B cell (primary cell): ENCODE data around the gene FAM120AOS. TPM values are rescaled to one million over a fixed set of nuclear protein-coding genes. Genes with fewer than 3 reads are reported as not detected.

Source experiments
- ATAC-seq: fragments of 200-7000 bp; cut with Tn5 transposase; one replicate; pipeline ENCODE4 v1.10.0; 2021; ENCODE audit warnings: low read depth, mild to moderate bottlenecking, moderate number of reproducible peaks, moderate library complexity
- CTCF ChIA-PET: fragments of 350-600 bp; sonication (Branson Sonifier 250); formaldehyde crosslinking; loops from one replicate; lab custom pipeline; 2021; ENCODE audit warnings: antibody characterized with exemption, inconsistent platforms; lab: Charles Lee
- POLR2A ChIA-PET: fragments of 350-600 bp; sonication (Branson Sonifier 250); formaldehyde crosslinking; loops from one replicate; lab custom pipeline; 2021; ENCODE audit warnings: antibody characterized with exemption; lab: Charles Lee
- DNase-seq: peaks from one replicate; pipeline ENCODE4 v3.0.0; 2013
- H2AFZ ChIP-seq: 2 replicates; pipeline ENCODE4 v1.6.1; 2012; ENCODE audit warnings: mild to moderate bottlenecking, low read depth, low read length; ENCODE audit not compliant: insufficient read depth, poor library complexity, severe bottlenecking
- H3K27ac ChIP-seq, 2 donors: 1 replicate in 1 of 2; 2 replicates in 1 of 2; pipeline ENCODE4 v1.5.1; 2012 to 2013; ENCODE audit warnings: low read length in 2 of 2, mild to moderate bottlenecking in 2 of 2, moderate library complexity in 1 of 2
- H3K27me3 ChIP-seq, 4 experiments: fragments of 200-600 bp in 1 of 4; sonication (generic) in 1 of 4; replicated peaks in 1 of 4; 1 replicate in 2 of 4; 2 replicates in 2 of 4; pipeline versions ENCODE4 v1.6.1 to v1.7.0; 2013 to 2016; ENCODE audit warnings: low read length in 3 of 4, mild to moderate bottlenecking in 2 of 4, mixed read lengths in 1 of 4, moderate library complexity in 1 of 4; ENCODE audit not compliant: insufficient read depth in 4 of 4, control insufficient read depth in 3 of 4; ENCODE audit errors: control extremely low read depth in 1 of 4
- H3K36me3 ChIP-seq, 2 experiments: replicated peaks in 1 of 2; 1 replicate in 1 of 2; 2 replicates in 1 of 2; pipeline versions ENCODE4 v1.6.1 to v1.7.1; 2013; ENCODE audit warnings: low read length in 1 of 2; ENCODE audit not compliant: insufficient read depth in 2 of 2, control insufficient read depth in 1 of 2; ENCODE audit errors: control extremely low read depth in 1 of 2, extremely low read depth in 1 of 2
- H3K4me1 ChIP-seq, 2 donors: fragments of 200-600 bp in 1 of 2; sonication (generic) in 1 of 2; 1 replicate in 1 of 2; 2 replicates in 1 of 2; pipeline versions ENCODE4 v1.5.1 to v1.6.1; 2013 to 2017; ENCODE audit warnings: low read length in 2 of 2; ENCODE audit not compliant: control insufficient read depth in 2 of 2, insufficient read depth in 2 of 2
- H3K4me2 ChIP-seq: replicated peaks from 2 replicates; pipeline ENCODE3; 2012; ENCODE audit warnings: mild to moderate bottlenecking, low read depth, low read length; ENCODE audit not compliant: poor library complexity, severe bottlenecking
- H3K4me3 ChIP-seq, 5 experiments: fragments of 200-600 bp in 1 of 5; sonication (generic) in 1 of 5; 1 replicate in 3 of 5; 2 replicates in 2 of 5; pipeline versions ENCODE4 v1.5.1 to v1.7.0; 2011 to 2016; ENCODE audit warnings: low read length in 4 of 5, mild to moderate bottlenecking in 4 of 5, low read depth in 2 of 5, control low read depth in 1 of 5, moderate library complexity in 1 of 5; ENCODE audit not compliant: insufficient read depth in 1 of 5; ENCODE audit errors: control extremely low read depth in 1 of 5, extremely low read depth in 1 of 5
- H3K79me2 ChIP-seq: fragments of 200-600 bp; sonication (generic); one replicate; pipeline ENCODE4 v1.6.0; 2016; ENCODE audit warnings: low read length; ENCODE audit not compliant: control insufficient read depth, insufficient read depth
- H3K9ac ChIP-seq: fragments of 200-600 bp; sonication (generic); 2 replicates; pipeline ENCODE4 v1.6.1; 2017; ENCODE audit warnings: mild to moderate bottlenecking, low read length, moderate library complexity
- H3K9me3 ChIP-seq, 3 donors: one replicate each; pipeline versions ENCODE4 v1.6.1 to v1.7.1; 2013; ENCODE audit warnings: low read length in 2 of 3; ENCODE audit not compliant: control insufficient read depth in 2 of 3, insufficient read depth in 1 of 3; ENCODE audit errors: control extremely low read depth in 1 of 3
- H4K20me1 ChIP-seq: 2 replicates; pipeline ENCODE4 v1.6.0; 2012; ENCODE audit warnings: mild to moderate bottlenecking, low read length; ENCODE audit not compliant: insufficient read depth, control insufficient read depth, poor library complexity, severe bottlenecking
- H3K27ac Mint-ChIP-seq: one replicate; pipeline ENCODE4 v1.8.0; 2021; ENCODE audit warnings: mixed read lengths
- H3K27me3 Mint-ChIP-seq: one replicate; pipeline ENCODE4 v1.8.0; 2021; ENCODE audit warnings: mixed read lengths
- H3K4me1 Mint-ChIP-seq: one replicate; pipeline ENCODE4 v1.8.0; 2021; ENCODE audit warnings: mixed read lengths
- H3K4me3 Mint-ChIP-seq: one replicate; pipeline ENCODE4 v1.8.0; 2021; ENCODE audit warnings: mixed read lengths
- H3K9me3 Mint-ChIP-seq: one replicate; pipeline ENCODE4 v1.8.0; 2022; ENCODE audit warnings: mixed read lengths; ENCODE audit not compliant: insufficient read depth
- CTCF ChIP-seq: fragments of 200-600 bp; IDR thresholded peaks from one replicate; pipeline ENCODE4 v1.8.0; 2022; ENCODE audit warnings: antibody characterized with exemption, mild to moderate bottlenecking
- EZH2 ChIP-seq: IDR thresholded peaks from 2 replicates; pipeline ENCODE4 v1.6.1; 2012; ENCODE audit warnings: borderline replicate concordance, low read depth, mild to moderate bottlenecking, moderate library complexity, low read length; ENCODE audit not compliant: insufficient read depth, poor library complexity, severe bottlenecking
- WGBS: methylation state at CpG from one replicate; pipeline ENCODE4 v1.1.5; 2013; ENCODE audit warnings: missing lambda C conversion rate; ENCODE audit not compliant: insufficient coverage; 5-methylcytosine and 5-hydroxymethylcytosine counted together
- intact Hi-C: fragments of 100-400 bp; cut with micrococcal nuclease; formaldehyde crosslinking; loops from one replicate; pipeline ENCODE4 v1.10.0; 2022
- polyA minus RNA-seq: library from RNA; depleted of rRNA, polyadenylated mRNA; stranded (reverse); fragments of >200 nt; gene quantifications from 2 replicates; pipeline ENCODE4 v1.2.3, GENCODE V29; 2012
- polyA plus RNA-seq: library from polyadenylated mRNA; depleted of rRNA; stranded (reverse); fragments of >200 nt; gene quantifications from 2 replicates; pipeline ENCODE4 v1.2.3, GENCODE V29; 2012
- total RNA-seq, 2 donors: library from RNA; stranded (reverse); fragments of 120-200 nt in 1 of 2; gene quantifications; 1 replicate in 1 of 2; 2 replicates in 1 of 2; pipeline versions ENCODE4 v1.2.3 to v1.2.4, GENCODE V29; 2013 to 2022

Gene FAM120AOS
- total RNA-seq, result 47.8 and 51.2 TPM in 2 replicates
- 44.0 TPM for total RNA-seq (2013)
- polyA plus RNA-seq, result 36.0 and 41.0 TPM in 2 replicates
- polyA minus RNA-seq, result 38.3 and 42.9 TPM in 2 replicates

- peak within 1 kb of the TSS; percentile 65 to 79 for H3K27ac ChIP-seq
- no peaks in the 10 kb centered on the region for H3K27me3 ChIP-seq
- H4K20me1 ChIP-seq, result no peaks in the 10 kb centered on the region
- TF ChIP-seq EZH2 (no peak), CTCF (no peak)
- intact Hi-C loops, result loop anchor here (1.0 to 10.0 kb wide), 7 partner anchors 11 to 1336 kb away; partner anchors contain the start of genes CARD19, IPPK and SPTLC1
- ChIA-PET CTCF (interaction anchor here (0.6 to 2.4 kb wide), 3 partner anchors 11 to 113 kb away, joined by 4 to 14 read pairs (median 12); no protein-coding TSS in a partner anchor), POLR2A (interaction anchor here (0.8 to 4.4 kb wide), 4 partner anchors 11 to 113 kb away, joined by 3 to 24 read pairs (median 5); no protein-coding TSS in a partner anchor)
- peak within 1 kb of the TSS; percentile 92 for H3K4me2 ChIP-seq
- H3K36me3 ChIP-seq, result peaks cover 2 to 5% of the 10 kb centered on the region in 2 experiments
- no peaks in the 10 kb centered on the region for H3K9me3 ChIP-seq
- peak within 1 kb of the TSS; percentile 93 for H3K4me3 Mint-ChIP-seq
- WGBS, result under 1% methylated on average over 30 of the region's 34 CpGs
- ATAC-seq, result peak; percentile 72
- peak within 1 kb of the TSS; percentile 76 for H2AFZ ChIP-seq
- H3K27me3 Mint-ChIP-seq, result no peaks in the 10 kb centered on the region
- H3K4me3 ChIP-seq, result peak within 1 kb of the TSS; percentile 73 to 96 (median 84)
- peaks cover 20 to 29% of the 10 kb centered on the region in 2 donors for H3K4me1 ChIP-seq
- peak within 1 kb of the TSS; percentile 89 for H3K9ac ChIP-seq
- no peaks in the 10 kb centered on the region for H3K9me3 Mint-ChIP-seq
- H3K4me1 Mint-ChIP-seq, result peaks cover 44% of the 10 kb centered on the region
- peak; percentile 92 for DNase-seq
- H3K79me2 ChIP-seq, result peaks cover 69% of the 10 kb centered on the region
- peak within 1 kb of the TSS; percentile 93 for H3K27ac Mint-ChIP-seq
Measured at GRCh38 chr9:93453047-93453914, at the start of gene FAM120AOS. FAM120AOS (minus strand) TSS chr9:93453581; CDS start chr9:93452709, 872 bp downstream.
